Measurements from ENCODE around the gene SYDE2. TPM values are rescaled to one million over a fixed set of nuclear protein-coding genes. Genes with fewer than 3 reads are reported as not detected.

Gene SYDE2
- total RNA-seq, 4 donors from 2014 or later = 30.4 to 115 (median 85.2) TPM

- peaks cover 0 to 56% (median 9%) of the 10 kb centered on the region in 3 donors for H3K4me1 ChIP-seq
- no peak overlapping the region for H3K4me3 ChIP-seq
- no peak for ATAC-seq
- TF ChIP-seq CTCF (IDR thresholded peaks at IDR 0.05) (no peak), EP300 (IDR thresholded peaks at IDR 0.05) (no peak), POLR2A (IDR thresholded peaks at IDR 0.05) (no peak), POLR2AphosphoS5 (IDR thresholded peaks at IDR 0.05) (no peak)
- H3K27me3 ChIP-seq = no peaks in the 10 kb centered on the region
- peak overlapping the region in 3 of 4 donors; percentile 5 to 46 (median 18) for H3K27ac ChIP-seq
- H3K36me3 ChIP-seq = peaks cover 0 to 3% of the 10 kb centered on the region in 2 donors
- H3K9me3 ChIP-seq = no peaks in the 10 kb centered on the region
- 15 to 16% methylated on average over 5 to 6 of the region's 6 CpGs for WGBS, 2 donors (ENCODE audit: low coverage in 1 of 2)
Measured at GRCh38 chr1:85182700-85183099, 18.1 kb downstream of the SYDE2 start.

- Histone ChIP-seq H3K4me1 (peaks cover 0 to 56% (median 9%) of the 10 kb centered on the region in 3 donors), H3K27ac (no peak overlapping the region), H3K4me3 (no peak overlapping the region), H3K36me3 (peaks cover 0 to 3% of the 10 kb centered on the region in 2 donors), H3K9me3 (no peaks in the 10 kb centered on the region), H3K27me3 (no peaks in the 10 kb centered on the region)
- no peak for TF ChIP-seq EP300 (IDR thresholded peaks at IDR 0.05)
- no peak for TF ChIP-seq POLR2A (IDR thresholded peaks at IDR 0.05)
- no peak for TF ChIP-seq CTCF (IDR thresholded peaks at IDR 0.05)
- TF ChIP-seq POLR2AphosphoS5 (IDR thresholded peaks at IDR 0.05) = no peak
- ATAC-seq = no peak
- WGBS, 2 donors (ENCODE audit: low coverage in 1 of 2) = 100% methylated on average over 2 of the region's 2 CpGs; no CpG with 5 or more reads in 1 of the 2 donors
Measured at GRCh38 chr1:85180869-85181268, 19.9 kb downstream of the SYDE2 start.

DNA sequence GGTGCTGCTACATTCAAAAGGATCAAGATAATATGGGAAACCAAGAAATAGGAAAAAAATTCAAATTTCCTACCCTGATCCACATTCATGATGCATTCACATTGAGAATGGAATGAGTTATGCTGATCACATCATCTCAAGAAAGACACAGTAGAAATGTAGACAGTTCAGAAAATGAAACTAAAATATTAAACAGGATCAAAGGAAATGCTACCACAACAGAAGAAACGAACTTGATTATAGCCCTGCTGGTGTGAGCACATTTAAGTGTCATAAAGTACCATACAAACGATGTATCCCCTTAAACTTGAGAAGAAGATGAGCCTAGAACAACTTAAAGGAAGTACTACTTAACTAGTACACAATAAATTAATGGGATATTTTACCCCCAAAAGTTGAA lies 21.3 kb downstream of the SYDE2 start:
- H3K27ac ChIP-seq = no peak overlapping the region
- no peaks in the 10 kb centered on the region for H3K9me3 ChIP-seq
- TF ChIP-seq EP300 (IDR thresholded peaks at IDR 0.05) = no peak
- no peak for TF ChIP-seq POLR2AphosphoS5 (IDR thresholded peaks at IDR 0.05)
- no peak for TF ChIP-seq POLR2A (IDR thresholded peaks at IDR 0.05)
- no peak for TF ChIP-seq CTCF (IDR thresholded peaks at IDR 0.05)
- H3K27me3 ChIP-seq = no peaks in the 10 kb centered on the region
- no peak overlapping the region for H3K4me3 ChIP-seq
- WGBS, 2 donors (ENCODE audit: low coverage in 1 of 2) = 48 to 50% methylated on average over 2 of the region's 2 CpGs
- peaks cover 0 to 3% of the 10 kb centered on the region in 2 donors for H3K36me3 ChIP-seq
- H3K4me1 ChIP-seq = peaks cover 0 to 53% (median 9%) of the 10 kb centered on the region in 3 donors
- no peak for ATAC-seq

DNA sequence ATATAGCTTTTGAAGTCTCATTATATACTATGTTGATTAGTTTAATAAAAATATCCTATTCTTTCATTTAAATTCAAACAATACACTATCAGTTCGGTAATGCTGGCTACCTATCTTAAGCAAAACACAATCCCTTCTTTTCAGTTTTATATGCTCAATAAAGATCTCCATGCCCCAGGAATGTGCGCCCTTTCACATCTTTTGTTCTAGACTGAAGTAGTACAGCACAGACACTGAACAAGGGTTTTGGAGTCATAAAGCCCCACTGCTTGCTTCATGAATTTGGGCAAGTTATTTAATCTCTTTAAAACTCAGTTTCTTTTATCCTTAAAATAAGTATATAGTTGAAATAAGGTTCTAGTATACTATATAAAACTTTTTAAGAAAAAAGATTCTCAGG lies 22.4 kb downstream of the SYDE2 start:
- H3K36me3 ChIP-seq = peaks cover 0 to 3% of the 10 kb centered on the region in 2 donors
- WGBS, 2 donors (ENCODE audit: low coverage in 1 of 2) = 85 to 95% methylated on average over 2 of the region's 2 CpGs

More for the DNA sequence above, 22.4 kb downstream of the SYDE2 start:
- H3K9me3 ChIP-seq = no peaks in the 10 kb centered on the region
- H3K4me1 ChIP-seq = peaks cover 0 to 44% (median 8%) of the 10 kb centered on the region in 3 donors
- TF ChIP-seq POLR2A (IDR thresholded peaks at IDR 0.05) (no peak), POLR2AphosphoS5 (IDR thresholded peaks at IDR 0.05) (no peak), CTCF (IDR thresholded peaks at IDR 0.05) (no peak), EP300 (IDR thresholded peaks at IDR 0.05) (no peak)
- no peak for ATAC-seq
- no peak overlapping the region for H3K4me3 ChIP-seq
- no peak overlapping the region for H3K27ac ChIP-seq
- no peaks in the 10 kb centered on the region for H3K27me3 ChIP-seq
